ENCODE data around the gene SORL1.

SORL1 gene

DNA sequence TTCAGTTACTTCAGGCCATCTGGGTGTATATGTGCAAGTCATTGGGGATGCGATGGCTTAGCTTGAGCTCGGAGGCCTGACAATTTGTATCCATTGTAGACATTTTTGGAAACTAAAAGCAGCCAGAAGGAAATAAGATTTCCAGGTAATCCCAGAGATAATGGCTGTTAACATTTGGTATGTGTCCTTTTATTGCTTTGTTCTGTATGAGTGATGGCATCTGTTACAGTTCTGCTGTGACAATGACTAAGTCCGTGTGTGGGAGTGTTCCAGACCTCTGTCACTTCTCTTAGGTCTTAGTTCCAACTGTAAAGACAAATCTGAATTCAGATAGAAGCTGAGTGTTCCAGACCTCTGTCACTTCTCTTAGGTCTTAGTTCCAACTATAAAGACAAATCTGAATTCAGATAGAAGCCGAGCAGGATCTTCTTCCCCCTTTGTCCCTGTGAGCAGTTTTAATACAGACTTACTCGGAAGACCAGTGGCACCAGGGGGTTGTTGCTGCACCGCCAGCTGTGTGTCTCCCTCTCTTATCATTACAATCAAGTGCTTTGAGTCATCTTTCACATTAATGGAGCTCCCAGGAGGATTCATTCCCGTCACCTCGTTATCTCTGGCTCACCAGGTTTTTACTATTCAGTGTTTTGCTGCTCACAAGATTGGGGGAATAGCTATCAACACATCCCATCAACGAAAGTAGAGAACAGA lies 191.5 kb downstream of the SORL1 start:
- DNase-seq, result no peak

- DNase-seq, result no peak
These were observed 192.0 kb downstream of the SORL1 start for GRCh38 chr11:121644187-121644512.

- DNase-seq, result no peak
These were observed 192.9 kb downstream of the SORL1 start for GRCh38 chr11:121645001-121645400.

GRCh38 chr11:121645596-121645995 lies 193.5 kb downstream of the SORL1 start:
- no peak for DNase-seq

DNA sequence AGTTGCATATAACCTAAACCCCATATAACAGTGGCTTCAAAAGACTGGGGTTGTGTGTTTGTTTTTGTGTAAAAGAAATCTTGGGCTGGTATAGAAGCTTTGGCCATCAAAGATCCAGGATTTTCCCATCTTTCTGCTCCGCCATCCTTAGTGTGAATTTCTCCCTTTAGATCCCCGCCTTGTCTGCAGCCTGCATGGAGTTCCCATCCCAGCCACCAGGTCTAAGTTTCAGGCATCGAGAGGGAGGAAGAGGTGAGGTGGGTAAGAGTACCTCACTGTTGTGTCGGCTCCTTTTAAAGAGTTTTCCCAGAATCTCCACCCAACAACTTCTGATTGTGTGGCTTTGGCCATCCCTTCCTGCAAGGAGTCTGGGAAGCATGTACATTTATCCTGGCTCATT lies 196.2 kb downstream of the SORL1 start:
- DNase-seq, result no peak

DNA sequence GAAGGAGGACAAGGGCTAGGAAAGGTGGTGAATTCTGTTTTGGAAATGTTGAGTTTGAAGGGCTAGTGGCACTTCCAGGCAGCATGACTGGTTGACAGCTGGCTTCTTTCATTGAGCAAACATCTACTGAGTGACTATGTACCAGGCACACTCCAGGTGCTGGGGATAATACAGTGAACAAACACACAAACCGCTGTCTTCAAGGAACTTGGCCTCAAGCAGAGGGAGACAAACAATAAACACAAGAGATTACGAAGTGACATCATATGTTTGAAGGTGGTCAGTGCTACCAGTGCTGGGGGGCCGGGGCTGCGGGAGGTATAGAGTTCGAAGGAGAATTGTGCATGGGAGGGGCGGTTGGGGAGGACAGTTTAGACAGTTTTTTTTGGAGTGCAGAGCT lies 197.7 kb downstream of the SORL1 start:
- no peak for DNase-seq

DNA sequence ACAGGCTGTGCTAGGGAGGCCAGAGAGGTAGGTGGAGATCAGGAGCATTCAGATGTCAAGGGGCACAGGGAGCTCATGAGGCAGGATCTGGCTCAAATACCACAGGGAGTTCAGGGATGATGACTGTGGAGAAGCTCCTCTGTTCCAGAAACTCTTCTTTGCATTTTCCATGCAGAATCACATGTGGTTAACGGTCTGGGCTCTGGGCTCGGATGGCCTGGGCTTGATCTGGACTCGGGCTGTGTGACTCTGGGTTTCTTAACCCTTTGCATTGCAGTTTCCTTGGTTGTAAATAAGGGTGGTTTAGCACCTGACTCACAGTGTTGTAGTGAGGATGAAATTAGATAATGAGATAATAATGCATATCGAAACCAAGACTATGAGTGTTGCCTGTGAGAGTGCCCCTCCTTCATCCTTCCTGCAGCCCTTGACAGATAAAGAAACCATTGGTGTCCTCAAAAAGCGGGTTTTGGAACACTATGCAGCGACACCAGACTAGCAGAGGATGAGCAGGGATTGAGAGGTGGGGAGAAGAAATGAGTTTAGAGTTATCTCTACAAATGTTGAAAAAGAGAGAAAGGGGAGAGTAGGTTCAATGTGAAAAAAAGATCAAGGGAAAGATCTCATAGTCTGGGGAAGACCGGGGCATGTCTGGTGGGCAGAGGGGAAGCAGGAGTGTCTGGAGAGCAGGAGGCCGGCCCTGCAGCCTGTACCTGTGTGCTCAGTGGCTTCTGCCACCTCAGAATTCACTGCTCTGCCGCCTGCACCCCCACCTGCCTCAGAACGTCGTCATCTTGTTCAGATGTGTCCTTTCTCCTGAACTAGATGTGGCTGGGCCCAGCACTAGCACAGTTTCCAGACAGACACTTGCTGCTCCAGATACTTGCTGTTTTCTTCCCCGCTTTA lies 198.5 kb downstream of the SORL1 start:
- DNase-seq, result no peak

DNA sequence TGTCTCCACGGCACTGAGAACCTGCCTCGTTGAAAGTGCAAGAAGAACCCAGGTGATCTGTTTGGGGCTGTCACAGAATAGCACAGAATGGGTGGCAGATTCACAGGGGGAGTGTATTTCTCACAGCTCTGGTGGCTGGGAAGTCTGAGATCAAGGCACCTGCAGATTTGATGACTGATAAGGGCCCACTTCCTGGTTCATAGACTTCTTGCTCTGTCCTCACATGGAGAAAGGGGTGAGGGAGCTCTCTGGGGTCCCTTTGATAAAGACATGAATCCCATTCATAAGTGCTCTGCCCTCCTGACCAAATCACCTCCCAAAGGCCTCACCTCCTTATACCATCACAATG lies 199.1 kb downstream of the SORL1 start:
- no peak for DNase-seq

- no peak for DNase-seq
These were observed 200.9 kb downstream of the SORL1 start for GRCh38 chr11:121652971-121653370.

DNA sequence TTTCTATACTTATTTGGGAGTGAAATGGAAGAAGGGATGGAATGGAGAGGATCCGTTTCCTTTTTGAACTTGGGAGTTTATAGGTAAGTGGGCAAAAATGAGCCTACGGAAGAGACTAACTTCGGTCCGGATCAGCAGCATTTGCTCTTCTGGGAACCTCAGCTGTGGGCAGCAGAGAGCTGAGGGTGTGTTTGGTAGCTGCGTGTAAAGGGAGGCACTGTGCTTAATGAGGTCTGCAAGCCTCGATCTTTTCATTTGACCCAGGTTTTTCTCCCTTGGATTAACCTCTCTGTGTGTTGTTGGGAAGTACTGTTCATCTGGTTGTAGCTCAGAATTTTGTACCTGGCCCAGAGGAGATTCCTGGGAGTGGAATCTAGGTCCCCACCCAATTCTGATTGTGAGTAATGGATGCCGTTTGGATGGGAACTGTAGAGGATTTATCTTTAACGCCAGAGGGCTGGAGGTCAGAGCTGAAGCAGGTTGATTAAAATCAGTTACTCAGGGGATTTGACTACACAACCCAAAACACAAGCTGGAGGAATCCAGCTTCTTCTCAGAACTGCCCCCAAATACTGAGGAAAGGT lies 202.2 kb downstream of the SORL1 start:
- no peak for DNase-seq

- no peak for DNase-seq
These were observed 202.9 kb downstream of the SORL1 start for GRCh38 chr11:121654843-121655536.

DNA sequence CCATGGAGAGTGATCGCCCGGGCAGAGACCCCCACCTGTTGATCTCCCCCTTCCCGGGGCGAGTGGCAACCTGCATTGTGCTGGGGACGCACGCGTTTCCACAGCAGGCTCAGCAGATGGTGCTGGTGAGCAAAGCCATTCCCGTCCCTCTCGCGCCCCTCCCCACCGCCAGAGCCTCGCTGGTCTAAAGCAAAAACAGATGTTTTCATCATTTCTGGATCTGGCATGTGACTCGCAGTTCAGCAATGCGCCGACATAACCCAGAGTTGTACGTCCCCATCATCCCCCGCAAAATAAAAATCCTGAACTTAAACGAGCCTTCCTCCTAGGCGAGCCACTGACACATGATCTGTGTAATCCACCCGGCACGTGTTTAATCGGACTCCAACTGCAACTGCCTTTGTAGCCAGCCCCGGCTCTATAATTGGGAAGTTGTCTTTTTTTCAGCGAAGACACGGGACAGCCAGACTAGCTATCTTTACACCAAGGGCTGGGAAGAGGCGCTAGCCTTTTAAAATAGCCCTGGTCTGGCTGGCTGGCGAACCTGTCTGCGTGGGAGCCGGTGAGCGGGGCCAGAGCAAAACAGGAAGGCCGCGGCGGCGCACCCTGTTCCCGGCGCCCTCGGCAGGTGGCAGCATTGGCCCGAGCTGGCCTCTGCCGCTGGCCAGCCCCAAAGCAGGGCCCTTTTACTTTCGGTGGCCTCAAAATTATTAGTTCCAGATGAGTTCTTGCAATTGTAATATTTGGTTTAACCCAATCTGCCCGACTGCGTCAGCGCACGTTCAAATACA lies 203.6 kb downstream of the SORL1 start:
- peak; percentile 67 for DNase-seq

DNA sequence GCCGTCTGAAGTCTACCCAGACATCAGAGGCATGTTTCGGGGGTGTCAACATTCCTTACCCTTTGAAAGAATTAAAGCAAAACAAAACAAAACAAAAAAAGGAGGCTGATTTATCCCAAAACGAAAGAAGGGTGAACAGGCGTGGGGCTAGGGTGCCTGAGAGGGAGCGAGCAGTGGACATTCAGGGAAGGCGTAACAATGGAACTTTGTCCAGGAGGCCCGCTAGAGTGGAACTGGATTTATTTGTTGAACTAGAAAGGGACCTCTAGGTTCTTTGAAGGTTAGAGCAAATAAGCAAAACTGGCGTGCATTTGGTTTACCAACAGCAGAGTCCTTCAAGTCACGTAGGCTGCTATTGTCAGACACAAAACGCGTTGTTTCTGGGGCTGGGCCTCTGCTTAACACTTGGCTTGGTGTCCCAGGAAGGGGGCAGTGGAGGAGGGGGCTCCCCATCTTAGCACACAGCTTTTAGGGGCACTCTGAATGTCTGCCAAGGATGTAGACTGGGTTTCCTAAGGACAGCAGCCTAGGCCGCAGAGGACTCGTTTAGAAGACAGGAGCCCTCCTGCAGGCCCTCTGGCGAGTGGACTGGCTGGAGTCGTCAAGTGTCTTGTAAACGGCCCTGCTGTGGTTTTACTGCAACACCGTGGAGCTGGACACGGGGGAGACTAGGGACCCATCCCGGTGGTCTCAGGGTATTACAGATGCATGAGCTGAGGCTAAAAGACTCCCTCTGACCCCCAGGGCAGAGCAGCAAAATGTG lies 204.4 kb downstream of the SORL1 start:
- DNase-seq, result no peak

GRCh38 chr11:121657146-121657545 lies 205.0 kb downstream of the SORL1 start:
- no peak for DNase-seq

- DNase-seq, result no peak
These were observed 207.7 kb downstream of the SORL1 start for GRCh38 chr11:121659811-121660210.

DNA sequence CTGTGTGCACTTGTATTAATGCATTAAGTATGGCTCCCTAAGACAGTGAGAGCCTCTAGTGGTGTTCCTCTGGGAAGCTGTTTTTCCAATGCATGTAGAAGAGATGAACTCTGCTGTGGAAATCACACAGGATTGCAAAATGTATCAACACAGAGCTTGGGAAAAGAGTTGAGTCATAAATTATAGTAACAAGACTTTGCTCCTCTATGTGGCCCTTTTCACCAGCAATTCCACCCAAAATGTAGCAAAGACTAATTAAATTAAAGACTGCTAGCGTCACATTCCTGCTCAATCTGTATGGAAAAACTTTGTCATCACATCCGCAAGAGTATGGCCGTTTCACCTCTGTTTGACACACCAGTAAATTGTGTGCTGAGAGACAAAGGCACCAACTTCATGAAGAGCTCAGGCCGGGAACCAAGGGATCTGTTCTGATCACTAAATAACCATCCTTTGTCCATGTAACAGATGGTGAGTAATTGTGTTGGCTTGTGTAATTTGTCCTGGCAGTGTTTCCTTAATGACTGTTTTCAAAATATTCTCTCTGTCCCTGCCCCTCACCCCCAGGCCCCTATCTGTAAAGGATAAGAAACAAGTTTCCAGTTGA lies 209.9 kb downstream of the SORL1 start:
- DNase-seq, result no peak

DNA sequence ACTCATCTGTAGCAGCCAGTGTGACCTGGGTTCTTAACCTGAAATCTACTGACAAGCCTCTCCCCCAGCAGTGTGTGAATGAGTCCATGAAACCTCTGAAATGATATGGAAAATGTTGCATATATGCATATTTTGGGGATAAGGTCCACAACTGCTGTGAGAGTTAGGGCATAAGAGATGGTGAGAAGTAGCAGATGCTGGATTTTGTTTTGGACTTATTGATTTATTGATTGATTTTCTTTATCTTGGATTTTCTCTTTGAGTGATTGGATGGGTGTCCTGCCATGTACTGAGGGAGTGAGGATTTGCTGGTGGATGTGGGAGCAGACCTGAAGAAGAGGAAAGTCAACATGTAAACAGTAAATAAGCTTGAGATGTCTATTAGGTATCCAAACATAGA lies 212.0 kb downstream of the SORL1 start:
- no peak for DNase-seq

DNA sequence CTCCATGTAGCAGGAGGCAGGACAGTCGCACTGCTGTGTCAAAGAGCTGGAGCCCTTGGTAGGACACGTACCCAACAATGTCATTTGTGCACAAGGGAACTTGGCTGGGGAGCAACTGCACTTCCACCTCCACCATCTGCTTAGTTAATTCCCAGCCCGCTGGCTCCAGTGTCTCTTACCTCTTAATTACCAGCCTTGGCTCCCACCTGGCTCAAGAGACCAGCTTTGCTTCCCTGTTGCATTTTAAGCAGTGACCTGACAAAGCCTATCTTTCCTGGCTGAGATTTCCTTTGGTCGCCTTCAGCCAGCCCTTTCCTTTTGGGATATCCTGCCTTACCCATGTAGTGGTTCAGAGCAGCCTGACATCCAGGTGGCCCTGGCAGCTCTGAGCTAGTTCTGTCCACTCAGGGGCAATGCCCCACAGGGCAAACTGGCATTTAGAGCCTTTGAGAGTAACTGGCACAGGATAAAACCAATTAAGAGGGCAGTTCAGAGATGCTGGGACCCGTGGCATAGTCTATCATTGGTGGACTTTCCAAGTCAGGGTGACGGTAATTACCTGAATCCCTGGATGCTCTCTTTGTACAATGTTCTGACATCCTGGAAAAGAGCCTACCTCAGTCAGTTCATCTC lies 213.2 kb downstream of the SORL1 start:
- DNase-seq, result no peak

DNA sequence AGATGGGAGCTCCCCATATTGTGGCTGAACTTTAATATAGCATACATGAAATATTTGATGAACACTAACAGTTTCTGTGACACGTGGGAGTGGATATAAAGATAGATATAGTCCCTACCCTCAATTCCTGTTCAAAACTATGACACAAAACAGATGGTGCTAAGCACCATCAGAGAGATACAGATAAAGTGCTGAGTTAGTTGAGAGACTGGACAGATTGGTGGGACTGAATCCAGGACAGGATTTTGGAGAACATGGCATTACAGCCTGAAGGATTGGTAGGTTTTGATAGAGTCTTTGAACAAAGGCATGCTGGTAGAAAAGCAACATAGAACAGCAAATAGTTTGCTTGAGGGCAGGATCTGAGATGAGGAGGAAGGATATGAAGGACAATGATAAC lies 215.7 kb downstream of the SORL1 start:
- DNase-seq, result no peak

- DNase-seq, result no peak
These were observed 217.3 kb downstream of the SORL1 start for GRCh38 chr11:121669422-121669821.

GRCh38 chr11:121670266-121670665 lies 218.2 kb downstream of the SORL1 start:
- DNase-seq, result no peak

All from activated T-cell treated with anti-CD3 and anti-CD28 coated beads, Interleukin-2, amount 50 U/mL, for 1 hour (primary cell).